SK-N-MC (cell line): ENCODE data around the gene TYMS.

ENCODE experiments used
- EZH2 ChIP-seq: fragments of 200-600 bp; sonication (generic); IDR thresholded peaks from one replicate; pipeline ENCODE4 v1.6.1; 2017; ENCODE audit warnings: antibody characterized with exemption
- FOXP2 ChIP-seq: optimal IDR thresholded peaks from 2 replicates; pipeline ENCODE3; 2011; ENCODE audit warnings: mild to moderate bottlenecking, moderate library complexity; ENCODE audit not compliant: insufficient read depth; ENCODE audit errors: extremely low read length, control extremely low read depth
- POLR2AphosphoS5 ChIP-seq: IDR thresholded peaks from 2 replicates; pipeline ENCODE4 v1.6.1; 2012; ENCODE audit warnings: mild to moderate bottlenecking, low read depth, low read length, borderline replicate concordance

DNA sequence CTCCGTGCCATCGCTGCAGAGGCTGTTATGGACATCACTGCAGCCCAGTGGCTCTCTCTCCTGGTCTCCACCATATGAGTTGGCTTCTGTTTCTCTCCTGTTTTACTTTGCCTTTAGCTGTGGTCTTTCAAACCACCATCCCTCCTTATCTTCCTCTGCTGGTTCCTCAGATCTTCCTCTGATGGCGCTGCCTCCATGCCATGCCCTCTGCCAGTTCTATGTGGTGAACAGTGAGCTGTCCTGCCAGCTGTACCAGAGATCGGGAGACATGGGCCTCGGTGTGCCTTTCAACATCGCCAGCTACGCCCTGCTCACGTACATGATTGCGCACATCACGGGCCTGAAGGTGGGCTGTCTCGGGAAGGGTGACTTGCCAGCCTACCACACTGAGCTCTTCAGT lies 13.1 kb downstream of the TYMS start:
- TF ChIP-seq EZH2 (no peak), POLR2AphosphoS5 (no peak), FOXP2 (no peak)
